ENCODE measurements around the gene MAL. TPM values are rescaled to one million over a fixed set of nuclear protein-coding genes. Genes with fewer than 3 reads are reported as not detected.

MAL gene
- total RNA-seq, 1 experiment from 2014 or later: 0.22 TPM

GRCh38 chr2:95043300-95044093 is 18.0 kb downstream of the MAL start (continued):
- no peak for TF ChIP-seq ARID4B (CRISPR knock-in tag; IDR thresholded peaks at IDR 0.05; ENCODE audit: borderline replicate concordance)

GRCh38 chr2:95044601-95045000 is 19.1 kb downstream of the MAL start:
- ChIA-PET CTCF (interaction anchor here (0.6 to 7.7 kb wide), 7 partner anchors 9 to 58 kb away, joined by 3 to 70 read pairs (median 4); partner anchors contain the start of gene MAL), POLR2A (no interaction called here)
- no peak for DNase-seq (ENCODE audit: low spot score)
- Mint-ChIP-seq H3K9me3 (no peaks in the 10 kb centered on the region), H3K4me3 (no peak overlapping the region), H3K4me1 (peaks cover 11% of the 10 kb centered on the region; the same call in 1 of the 2 replicates), H3K27ac (no peak overlapping the region), H3K36me3 (no peaks in the 10 kb centered on the region), H3K27me3 (ENCODE audit: low read depth) (peaks cover 2% of the 10 kb centered on the region; the same call in 1 of the 2 replicates)
- TF ChIP-seq ZNF396 (CRISPR knock-in tag; IDR thresholded peaks at IDR 0.05; ENCODE audit: borderline replicate concordance): no peak
- no peak for TF ChIP-seq SP1 (CRISPR knock-in tag; conservative IDR thresholded peaks at IDR 0.05)
- no peak for TF ChIP-seq AFF4 (CRISPR knock-in tag; IDR thresholded peaks at IDR 0.05; ENCODE audit: borderline replicate concordance)
- no peak for TF ChIP-seq ATF3 (CRISPR knock-in tag; conservative IDR thresholded peaks at IDR 0.05)
- TF ChIP-seq ZSCAN18 (CRISPR knock-in tag; IDR thresholded peaks at IDR 0.05): no peak
- TF ChIP-seq PRRX2 (CRISPR knock-in tag; IDR thresholded peaks at IDR 0.05): no peak
- TF ChIP-seq AR (CRISPR knock-in tag; IDR thresholded peaks at IDR 0.05): no peak
- no peak for TF ChIP-seq ELF4 (CRISPR knock-in tag; IDR thresholded peaks at IDR 0.05; ENCODE audit: low read depth)
- no peak for TF ChIP-seq NR1H2 (CRISPR knock-in tag; IDR thresholded peaks at IDR 0.05)
- TF ChIP-seq NFYB (CRISPR knock-in tag; conservative IDR thresholded peaks at IDR 0.05; ENCODE audit: low read depth): no peak
- no peak for ATAC-seq
